ENCODE data around the gene FHAD1. TPM values are rescaled to one million over a fixed set of nuclear protein-coding genes. Genes with fewer than 3 reads are reported as not detected.

The FHAD1 gene
- total RNA-seq, 1 donor from 2014 or later = 1.3 TPM

GRCh38 chr1:15287035-15287979 lies 40.3 kb downstream of the FHAD1 start:
- no peak overlapping the region for H3K27ac Mint-ChIP-seq
- H3K4me3 Mint-ChIP-seq = no peak overlapping the region
- peaks cover 6% of the 10 kb centered on the region for H3K27me3 Mint-ChIP-seq (ENCODE audit: low read depth)
- no peaks in the 10 kb centered on the region for H3K9me3 Mint-ChIP-seq
- TF ChIP-seq CTCF (IDR thresholded peaks at IDR 0.05; ENCODE audit: unreplicated experiment) = no peak
- peaks cover 6% of the 10 kb centered on the region for H3K4me1 Mint-ChIP-seq
- H3K36me3 Mint-ChIP-seq = no peaks in the 10 kb centered on the region
- no peak for DNase-seq (ENCODE audit: low spot score in 2 of 2, unreplicated experiment in 2 of 2)

GRCh38 chr1:15288173-15288926 lies 41.3 kb downstream of the FHAD1 start:
- peaks cover 6% of the 10 kb centered on the region for H3K4me1 Mint-ChIP-seq
- no peak overlapping the region for H3K27ac Mint-ChIP-seq
- no peak for DNase-seq (ENCODE audit: low spot score in 2 of 2, unreplicated experiment in 2 of 2)
- no peak for TF ChIP-seq CTCF (IDR thresholded peaks at IDR 0.05; ENCODE audit: unreplicated experiment)
- H3K36me3 Mint-ChIP-seq = no peaks in the 10 kb centered on the region
- no peak overlapping the region for H3K4me3 Mint-ChIP-seq
- peaks cover 6% of the 10 kb centered on the region for H3K27me3 Mint-ChIP-seq (ENCODE audit: low read depth)
- no peaks in the 10 kb centered on the region for H3K9me3 Mint-ChIP-seq

GRCh38 chr1:15289251-15289651 lies 42.2 kb downstream of the FHAD1 start:
- H3K27me3 Mint-ChIP-seq (ENCODE audit: low read depth) = peaks cover 6% of the 10 kb centered on the region
- no peak overlapping the region for H3K4me3 Mint-ChIP-seq
- no peaks in the 10 kb centered on the region for H3K36me3 Mint-ChIP-seq
- H3K27ac Mint-ChIP-seq = no peak overlapping the region
- H3K4me1 Mint-ChIP-seq = peaks cover 6% of the 10 kb centered on the region
- no peaks in the 10 kb centered on the region for H3K9me3 Mint-ChIP-seq
- TF ChIP-seq CTCF (IDR thresholded peaks at IDR 0.05; ENCODE audit: unreplicated experiment) = no peak
- DNase-seq (ENCODE audit: low spot score in 2 of 2, unreplicated experiment in 2 of 2) = no peak

GRCh38 chr1:15290382-15290781 lies 43.4 kb downstream of the FHAD1 start:
- H3K4me1 Mint-ChIP-seq = no peaks in the 10 kb centered on the region

GRCh38 chr1:15295696-15296095 lies 48.7 kb downstream of the FHAD1 start:
- H3K9me3 Mint-ChIP-seq = peaks cover 5% of the 10 kb centered on the region
- H3K4me3 Mint-ChIP-seq = no peak overlapping the region
- TF ChIP-seq CTCF (IDR thresholded peaks at IDR 0.05; ENCODE audit: unreplicated experiment) = no peak
- peaks cover 8% of the 10 kb centered on the region for H3K4me1 Mint-ChIP-seq
- peak overlapping the region; percentile 23 for H3K27ac Mint-ChIP-seq
- H3K36me3 Mint-ChIP-seq = no peaks in the 10 kb centered on the region
- H3K27me3 Mint-ChIP-seq (ENCODE audit: low read depth) = no peaks in the 10 kb centered on the region
- no peak for DNase-seq (ENCODE audit: low spot score in 2 of 2, unreplicated experiment in 2 of 2)

More at GRCh38 chr1:15290382-15290781, 43.4 kb downstream of the FHAD1 start:
- Mint-ChIP-seq H3K4me3 (no peak overlapping the region), H3K36me3 (no peaks in the 10 kb centered on the region), H3K27ac (no peak overlapping the region), H3K27me3 (ENCODE audit: low read depth) (peaks cover 6% of the 10 kb centered on the region), H3K9me3 (no peaks in the 10 kb centered on the region)
- DNase-seq (ENCODE audit: low spot score in 2 of 2, unreplicated experiment in 2 of 2) = no peak
- no peak for TF ChIP-seq CTCF (IDR thresholded peaks at IDR 0.05; ENCODE audit: unreplicated experiment)
